Measurements from ENCODE around the gene MAN1C1. TPM values are rescaled to one million over a fixed set of nuclear protein-coding genes. Genes with fewer than 3 reads are reported as not detected.

The MAN1C1 gene
- total and polyA plus RNA-seq, 9 of the 15 experiments (the other 6 are each of a cell fraction or from before 2014, with no cell fraction given): 0.04 to 0.44 (median 0.10) TPM; not detected in 3

GRCh38 chr1:25738499-25738898, 121.9 kb downstream of the MAN1C1 start:
- WGBS (ENCODE audit: insufficient coverage, low coverage, missing lambda C conversion rate): 3% methylated on average over 2 of the region's 2 CpGs
- Histone ChIP-seq H3K4me2 (ENCODE audit: insufficient read depth, low read length) (no peak overlapping the region), H2AFZ (ENCODE audit: low read depth, low read length) (no peak overlapping the region), H3K79me2 (ENCODE audit: control insufficient read depth, insufficient read depth, low read length) (no peaks in the 10 kb centered on the region), H3K9me1 (ENCODE audit: control insufficient read depth, insufficient read depth, low read length) (peaks cover 3% of the 10 kb centered on the region), H3K9me3 (replicated peaks; ENCODE audit: control insufficient read depth, insufficient read depth, low read depth, low read length) (no peaks in the 10 kb centered on the region), H3K4me3 (no peak overlapping the region), H3K4me1 (replicated peaks in 1 of 2; ENCODE audit: control insufficient read depth in 2 of 2, insufficient read depth in 2 of 2, low read length in 2 of 2) (no peaks in the 10 kb centered on the region), H4K20me1 (replicated peaks; ENCODE audit: control insufficient read depth, insufficient read depth, low read length) (0 out of 2 replicates have a peak, but pooled peaks cover 3% of the 10 kb centered on the region), H3K27ac (ENCODE audit: extremely low read depth, low read depth, low read length) (no peak overlapping the region), H3K27me3 (ENCODE audit: control insufficient read depth in 2 of 2, insufficient read depth in 2 of 2, low read length in 2 of 2) (peaks cover 54 to 82% of the 10 kb centered on the region in 2 experiments), H3K9ac (ENCODE audit: insufficient read depth in 1 of 2, low read depth in 2 of 2, low read length in 2 of 2) (no peak overlapping the region), H3K36me3 (ENCODE audit: control insufficient read depth, insufficient read depth, low read length) (no peaks in the 10 kb centered on the region)
- intact Hi-C loops (cut with micrococcal nuclease) (no loop called here), in situ Hi-C loops (cut with MboI) (no loop called here)
- DNase-seq (ENCODE audit: extremely low read depth in 1 of 4, low spot score in 3 of 4) (no peak), ATAC-seq (no peak), FAIRE-seq (no peak)
- ChIA-PET CTCF (ENCODE audit: low intra/inter-chr PET ratio) (interaction anchor here (0.6 kb wide), 1 partner anchor 30 kb away, joined by 3 read pairs; no protein-coding TSS in a partner anchor), POLR2A (interaction anchor here (1.1 to 2.2 kb wide), 4 partner anchors 9 to 16 kb away, joined by 3 to 12 read pairs (median 4); no protein-coding TSS in a partner anchor)
- BruUV-seq (replicated peaks): no TSS peak
- no peak for TF ChIP-seq MED1 (CRISPR knock-in tag; IDR thresholded peaks at IDR 0.05; ENCODE audit: borderline replicate concordance)
- TF ChIP-seq OTX1 (CRISPR knock-in tag; IDR thresholded peaks at IDR 0.05): no peak
- no peak for TF ChIP-seq SIRT6 (IDR thresholded peaks at IDR 0.05; ENCODE audit: low read depth, low read length)
- TF ChIP-seq FOXJ2 (tag; IDR thresholded peaks at IDR 0.05): no peak
- no peak for TF ChIP-seq ZNF175 (CRISPR knock-in tag; IDR thresholded peaks at IDR 0.05; ENCODE audit: low read depth)
- no peak for TF ChIP-seq ZC3H4 (CRISPR knock-in tag; IDR thresholded peaks at IDR 0.05; ENCODE audit: borderline replicate concordance)
- no peak for TF ChIP-seq RB1 (IDR thresholded peaks at IDR 0.05; ENCODE audit: low read depth)
- no peak for TF ChIP-seq ZBTB33 (CRISPR knock-in tag; IDR thresholded peaks at IDR 0.05)
- no peak for TF ChIP-seq PTBP1 (IDR thresholded peaks at IDR 0.05; ENCODE audit: low read depth, low read length)
- TF ChIP-seq, protein P1, sequence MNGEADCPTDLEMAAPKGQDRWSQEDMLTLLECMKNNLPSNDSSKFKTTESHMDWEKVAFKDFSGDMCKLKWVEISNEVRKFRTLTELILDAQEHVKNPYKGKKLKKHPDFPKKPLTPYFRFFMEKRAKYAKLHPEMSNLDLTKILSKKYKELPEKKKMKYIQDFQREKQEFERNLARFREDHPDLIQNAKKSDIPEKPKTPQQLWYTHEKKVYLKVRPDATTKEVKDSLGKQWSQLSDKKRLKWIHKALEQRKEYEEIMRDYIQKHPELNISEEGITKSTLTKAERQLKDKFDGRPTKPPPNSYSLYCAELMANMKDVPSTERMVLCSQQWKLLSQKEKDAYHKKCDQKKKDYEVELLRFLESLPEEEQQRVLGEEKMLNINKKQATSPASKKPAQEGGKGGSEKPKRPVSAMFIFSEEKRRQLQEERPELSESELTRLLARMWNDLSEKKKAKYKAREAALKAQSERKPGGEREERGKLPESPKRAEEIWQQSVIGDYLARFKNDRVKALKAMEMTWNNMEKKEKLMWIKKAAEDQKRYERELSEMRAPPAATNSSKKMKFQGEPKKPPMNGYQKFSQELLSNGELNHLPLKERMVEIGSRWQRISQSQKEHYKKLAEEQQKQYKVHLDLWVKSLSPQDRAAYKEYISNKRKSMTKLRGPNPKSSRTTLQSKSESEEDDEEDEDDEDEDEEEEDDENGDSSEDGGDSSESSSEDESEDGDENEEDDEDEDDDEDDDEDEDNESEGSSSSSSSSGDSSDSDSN (IDR thresholded peaks at IDR 0.05; ENCODE audit: borderline replicate concordance in 1 of 2, low read depth in 2 of 2, low read length in 2 of 2): no peak
- no peak for TF ChIP-seq NFIX (CRISPR knock-in tag; IDR thresholded peaks at IDR 0.05; ENCODE audit: low read depth)
- no peak for TF ChIP-seq ZNF436 (CRISPR knock-in tag; IDR thresholded peaks at IDR 0.05)
- no peak for TF ChIP-seq CXXC5 (CRISPR knock-in tag; IDR thresholded peaks at IDR 0.05)
- no peak for TF ChIP-seq LARP7 (IDR thresholded peaks at IDR 0.05)
- TF ChIP-seq ERF (CRISPR knock-in tag; IDR thresholded peaks at IDR 0.05): no peak
- TF ChIP-seq MNT (conservative IDR thresholded peaks at IDR 0.05): no peak
- no peak for TF ChIP-seq U2AF2 (optimal IDR thresholded peaks at IDR 0.05; ENCODE audit: low read depth, low read length)
